ENCODE measurements around the gene SND1.

DNA sequence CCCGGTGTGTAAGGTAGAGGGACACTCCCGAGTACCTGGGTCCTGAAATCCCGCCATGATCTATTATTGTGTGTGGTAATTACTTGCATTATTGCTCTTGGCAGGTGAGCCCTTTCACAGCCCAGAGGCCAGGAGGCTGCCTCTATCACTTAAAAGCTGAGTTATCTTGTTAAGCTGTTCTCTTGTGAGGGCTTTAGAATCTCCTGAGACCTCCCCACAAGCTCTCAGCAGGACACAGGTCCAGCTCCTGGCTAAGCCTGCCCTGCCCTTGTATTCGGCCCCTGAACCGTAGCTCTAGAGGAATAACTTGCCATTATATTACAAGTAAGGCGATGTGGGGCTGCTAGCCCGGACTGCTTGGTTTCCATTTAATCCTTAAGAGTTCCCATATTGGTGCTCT, 13.9 kb downstream of the SND1 start:
- TF ChIP-seq, protein P1, sequence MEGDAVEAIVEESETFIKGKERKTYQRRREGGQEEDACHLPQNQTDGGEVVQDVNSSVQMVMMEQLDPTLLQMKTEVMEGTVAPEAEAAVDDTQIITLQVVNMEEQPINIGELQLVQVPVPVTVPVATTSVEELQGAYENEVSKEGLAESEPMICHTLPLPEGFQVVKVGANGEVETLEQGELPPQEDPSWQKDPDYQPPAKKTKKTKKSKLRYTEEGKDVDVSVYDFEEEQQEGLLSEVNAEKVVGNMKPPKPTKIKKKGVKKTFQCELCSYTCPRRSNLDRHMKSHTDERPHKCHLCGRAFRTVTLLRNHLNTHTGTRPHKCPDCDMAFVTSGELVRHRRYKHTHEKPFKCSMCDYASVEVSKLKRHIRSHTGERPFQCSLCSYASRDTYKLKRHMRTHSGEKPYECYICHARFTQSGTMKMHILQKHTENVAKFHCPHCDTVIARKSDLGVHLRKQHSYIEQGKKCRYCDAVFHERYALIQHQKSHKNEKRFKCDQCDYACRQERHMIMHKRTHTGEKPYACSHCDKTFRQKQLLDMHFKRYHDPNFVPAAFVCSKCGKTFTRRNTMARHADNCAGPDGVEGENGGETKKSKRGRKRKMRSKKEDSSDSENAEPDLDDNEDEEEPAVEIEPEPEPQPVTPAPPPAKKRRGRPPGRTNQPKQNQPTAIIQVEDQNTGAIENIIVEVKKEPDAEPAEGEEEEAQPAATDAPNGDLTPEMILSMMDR (IDR thresholded peaks at IDR 0.05) = no peak
- TF ChIP-seq POLR2A (IDR thresholded peaks at IDR 0.05) = no peak

Data from body of pancreas (tissue), 4 donors.